Islet precursor cell (in vitro differentiated cells): ENCODE results near the gene MTUS2.

Experiments
- DNase-seq: peaks from one replicate; pipeline ENCODE4 v3.0.0-alpha.2; 2018

The MTUS2 gene

DNA sequence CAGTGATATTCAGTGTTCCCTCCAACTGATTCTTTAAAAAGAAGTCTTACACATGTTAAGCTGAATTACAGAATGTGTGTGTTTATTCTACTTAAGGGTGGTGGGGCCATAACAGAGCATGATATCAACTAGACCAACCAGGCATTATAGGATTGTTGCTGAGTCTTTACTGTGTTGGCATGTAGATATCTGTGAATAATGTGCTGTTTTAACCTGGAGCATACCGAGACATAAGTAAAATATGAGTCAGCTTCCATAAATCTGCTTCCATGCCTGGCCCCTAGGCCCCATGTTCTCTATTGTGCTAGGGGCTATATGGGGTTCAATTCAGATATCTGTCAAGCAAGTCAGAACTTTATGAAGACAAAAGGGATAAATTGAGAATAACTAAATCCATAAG, 295.7 kb downstream of the MTUS2 start:
- no peak for DNase-seq

DNA sequence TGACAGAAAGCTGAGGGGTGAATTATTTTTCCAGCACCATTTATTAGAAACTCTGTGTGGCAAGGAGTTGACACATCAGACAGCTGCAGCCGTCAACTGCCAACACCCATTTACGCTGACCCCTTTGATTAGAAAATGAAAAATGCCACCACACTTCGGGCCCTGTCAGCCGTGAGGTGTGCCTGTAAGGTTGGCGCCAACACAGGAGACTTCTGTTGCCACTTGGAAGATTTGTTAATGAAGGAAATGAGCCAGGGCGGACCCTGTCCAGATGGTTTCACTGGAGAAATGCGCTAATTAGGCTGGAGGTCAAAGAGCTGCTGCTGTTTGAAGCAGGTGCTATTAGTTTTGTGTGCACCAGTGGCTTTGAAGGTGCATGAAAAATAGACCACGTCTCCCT, 297.5 kb downstream of the MTUS2 start:
- no peak for DNase-seq

DNA sequence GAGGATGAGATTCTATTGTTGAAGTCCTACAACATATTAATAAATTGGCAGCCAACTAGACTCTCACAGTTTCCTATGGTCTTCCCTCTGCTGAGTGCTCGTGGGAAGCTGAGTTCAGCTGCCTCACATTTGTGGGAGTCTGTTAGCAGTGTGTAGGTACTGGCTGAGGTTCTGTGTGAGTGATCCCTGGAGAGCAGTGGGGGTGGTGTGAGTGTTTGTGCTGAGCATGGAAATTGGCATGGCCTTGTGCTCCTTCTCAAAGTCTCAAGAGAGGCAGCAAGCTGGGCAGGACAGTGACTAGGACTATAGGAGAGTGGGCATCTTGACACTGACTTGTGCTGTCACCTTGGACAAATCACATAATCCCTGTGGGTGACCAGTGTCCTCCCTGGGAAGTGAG, 298.3 kb downstream of the MTUS2 start:
- DNase-seq: no peak

DNA sequence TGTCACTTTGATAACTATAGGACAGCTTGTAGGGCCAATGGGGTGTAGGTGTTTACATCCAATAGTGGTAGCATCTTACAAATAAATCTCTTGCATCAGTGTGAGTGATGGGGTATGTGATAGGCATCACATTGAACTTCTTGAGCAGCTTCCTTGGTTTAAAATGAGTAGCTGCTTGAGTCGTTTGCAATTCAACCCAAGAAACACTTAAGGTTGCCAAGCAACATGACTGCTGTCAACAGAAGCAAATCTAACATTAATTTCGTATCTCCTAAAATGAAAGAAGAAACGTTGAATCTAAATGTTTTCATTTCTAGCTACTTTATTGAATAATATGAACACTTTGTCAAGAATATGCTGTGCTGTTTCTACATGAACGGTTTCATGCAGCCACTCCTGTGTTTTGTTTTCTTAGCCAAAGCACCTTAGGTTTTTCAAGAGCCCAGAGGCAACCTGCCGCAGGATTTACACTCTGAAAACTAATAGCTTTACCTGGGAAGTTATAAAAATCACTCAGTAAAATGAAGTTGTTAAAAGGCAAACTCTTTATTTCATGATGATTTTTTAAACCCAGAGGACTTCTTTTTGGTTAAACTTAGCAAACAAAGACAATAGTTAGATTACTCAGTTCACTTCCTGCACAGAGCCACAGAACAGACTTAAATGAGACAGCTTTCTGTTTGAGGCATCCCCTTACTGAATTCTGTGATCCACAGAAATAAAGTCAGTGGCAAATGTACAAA, 305.2 kb downstream of the MTUS2 start:
- DNase-seq: no peak

DNA sequence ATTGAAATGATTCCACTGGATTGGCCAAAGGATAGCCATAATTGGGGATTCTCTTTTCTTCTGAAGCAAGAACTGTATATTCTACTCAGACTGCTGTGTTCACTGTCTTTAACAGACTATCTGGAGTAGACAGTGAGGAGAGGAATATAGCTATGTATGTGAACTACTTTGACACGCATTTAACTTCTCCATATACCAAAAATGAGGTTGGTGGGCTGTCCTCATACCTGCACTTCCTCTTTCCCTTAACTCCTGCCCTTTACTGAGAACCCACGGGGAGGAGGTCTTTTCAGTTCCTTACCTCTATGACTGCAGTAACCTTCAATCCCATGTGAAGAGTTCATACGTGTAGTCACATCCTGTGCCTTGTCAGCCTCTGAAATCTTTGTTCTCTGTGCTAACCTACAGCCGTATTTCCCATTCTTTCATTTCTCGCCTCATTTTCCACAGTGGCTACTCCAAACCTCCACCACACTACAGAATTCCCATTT, 305.8 kb downstream of the MTUS2 start:
- no peak for DNase-seq

DNA sequence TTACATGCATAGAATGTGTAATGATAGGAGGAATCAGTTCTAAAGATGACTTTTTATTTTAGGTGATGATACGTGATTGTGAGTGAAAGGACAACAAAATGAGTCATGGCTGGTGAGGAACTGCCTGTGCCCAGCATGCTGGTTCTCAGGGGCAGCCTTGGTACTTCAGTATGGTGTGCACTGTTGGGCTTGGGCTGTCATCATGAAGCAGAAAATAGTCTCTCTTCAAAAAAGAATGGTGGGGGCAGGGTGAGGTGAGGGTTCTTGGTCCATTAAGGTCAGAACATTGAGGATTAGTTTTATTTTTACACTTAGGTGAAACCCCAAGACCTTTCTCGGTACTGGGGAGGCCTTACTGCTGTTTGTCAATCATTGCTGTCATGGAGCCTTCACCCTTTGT, 309.5 kb downstream of the MTUS2 start:
- no peak for DNase-seq

DNA sequence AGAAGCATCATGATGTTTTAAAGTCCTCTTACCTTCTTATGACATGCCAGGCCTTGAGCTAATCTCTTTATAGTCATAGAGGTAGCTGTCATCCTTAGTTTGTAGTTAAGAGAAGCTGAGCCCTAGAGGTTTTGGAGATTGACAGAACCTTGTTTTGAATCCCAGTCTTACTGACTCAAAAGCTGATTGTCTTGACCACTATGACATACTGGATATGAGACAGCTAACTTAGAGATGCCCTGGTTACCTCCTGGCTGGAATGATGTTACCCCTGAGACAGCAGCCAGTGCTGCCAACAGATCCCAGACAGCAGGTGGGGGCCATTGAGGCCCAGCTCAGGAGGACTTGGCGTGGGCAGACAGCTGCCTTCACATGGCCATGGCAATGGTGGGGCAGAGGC, 311.0 kb downstream of the MTUS2 start:
- no peak for DNase-seq

DNA sequence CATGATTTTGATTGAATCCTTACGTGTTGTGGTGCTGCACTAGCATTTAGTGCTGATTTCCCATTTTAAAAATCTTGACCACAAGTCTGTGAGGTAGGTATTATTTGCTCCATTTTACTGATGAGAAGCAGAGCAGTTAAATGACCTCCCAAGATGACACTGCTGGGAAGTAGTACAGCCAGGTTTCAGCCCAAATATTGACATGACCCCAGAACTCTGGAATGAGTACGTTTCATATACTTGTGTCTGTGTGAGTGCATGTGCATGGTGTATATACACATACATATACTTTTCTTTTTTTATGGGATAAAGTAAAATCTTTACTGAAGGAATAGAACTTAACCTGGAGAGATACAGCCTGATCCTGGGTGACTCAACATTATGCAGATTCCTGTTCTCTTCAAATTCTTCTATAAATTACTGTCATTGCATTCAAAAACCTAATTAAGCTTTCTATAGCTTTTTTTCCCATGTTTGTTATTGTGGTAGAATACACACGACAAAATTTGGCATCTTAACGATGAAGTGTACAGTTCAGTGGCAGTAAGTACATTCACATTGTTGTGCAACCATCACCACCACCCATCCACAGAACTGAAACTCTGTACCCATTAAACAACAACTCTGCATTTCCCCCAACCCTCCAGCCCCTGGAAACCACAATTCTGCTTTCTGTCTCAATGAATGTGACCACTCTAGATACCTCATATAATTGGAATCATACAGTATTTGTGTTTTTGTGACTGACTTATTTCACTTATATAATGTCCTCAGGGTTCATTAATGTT, 311.9 kb downstream of the MTUS2 start:
- no peak for DNase-seq

DNA sequence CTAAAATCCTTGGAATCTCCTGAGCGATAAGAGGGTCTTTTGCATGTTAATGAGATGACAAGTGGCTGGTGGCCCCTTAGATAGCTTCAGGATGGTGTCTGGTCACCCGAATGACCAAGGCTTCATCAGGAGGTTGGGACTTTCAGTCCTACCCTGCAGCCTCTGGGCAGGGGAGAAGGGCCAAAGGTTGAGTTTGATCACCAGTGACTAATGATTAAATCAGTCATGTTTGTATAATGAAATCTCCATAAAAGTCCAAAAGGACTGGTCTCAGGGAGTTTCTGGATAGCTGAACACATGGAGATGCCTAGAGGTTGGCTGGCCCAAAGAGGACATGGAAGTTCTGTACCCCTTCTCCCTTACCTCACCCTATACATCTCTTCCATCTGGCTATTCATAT, 316.2 kb downstream of the MTUS2 start:
- DNase-seq: no peak

DNA sequence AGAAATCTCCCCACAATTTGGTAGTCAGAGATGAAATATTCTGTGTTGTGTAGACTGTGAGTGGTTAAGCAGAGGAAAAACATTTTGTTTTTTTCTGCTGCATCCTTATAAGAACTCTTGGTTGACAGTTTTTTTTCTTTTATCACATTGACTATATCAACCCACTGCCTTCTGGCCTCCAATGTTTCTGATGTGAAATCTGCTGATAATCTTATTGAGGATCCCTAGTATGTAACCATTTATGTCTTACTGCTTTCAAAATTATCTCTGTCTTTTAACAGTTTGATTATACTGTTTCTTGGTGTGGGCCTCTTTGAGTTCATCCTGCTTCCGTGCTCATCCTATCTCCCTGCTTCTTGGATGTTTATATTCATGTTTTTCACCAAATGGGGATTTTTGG, 316.9 kb downstream of the MTUS2 start:
- no peak for DNase-seq

DNA sequence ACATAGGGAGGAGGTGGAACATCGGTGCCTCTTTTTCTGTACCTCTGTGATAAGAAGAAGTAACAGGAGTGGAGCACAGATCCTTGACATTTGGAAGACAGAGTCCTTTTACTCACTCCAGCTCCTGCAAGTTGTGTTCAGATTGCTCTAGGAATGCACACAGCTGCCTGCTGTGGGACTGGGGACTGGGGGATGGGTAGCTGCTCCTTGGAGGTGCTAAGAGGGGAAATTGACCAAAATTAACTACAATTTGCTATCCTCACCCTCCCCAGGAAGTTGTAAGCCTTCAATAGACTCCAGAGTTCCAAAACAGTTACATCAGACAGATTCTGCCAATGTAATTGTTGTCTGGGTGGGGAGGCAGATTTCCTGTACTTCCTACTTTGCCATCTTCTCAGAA, 317.9 kb downstream of the MTUS2 start:
- DNase-seq: peak; percentile 63

DNA sequence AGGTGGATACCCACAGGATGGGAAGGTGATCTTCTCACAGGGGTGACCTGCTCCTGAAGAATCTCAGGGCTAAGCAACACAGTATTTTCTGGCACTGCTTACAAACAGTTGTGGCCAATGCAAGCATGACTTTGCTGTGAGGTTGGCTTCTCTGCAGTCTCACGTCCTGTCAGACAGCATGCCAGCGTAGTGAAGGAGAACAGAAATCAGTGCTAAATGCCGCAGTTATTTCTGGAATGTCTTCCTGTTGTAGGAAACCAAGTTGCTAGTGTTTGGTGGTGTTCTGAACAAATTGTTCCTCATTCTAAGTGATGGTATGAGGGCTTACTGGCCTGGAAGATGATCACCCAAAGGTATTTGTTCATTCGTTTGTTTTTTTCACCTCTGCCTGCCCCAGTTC, 320.1 kb downstream of the MTUS2 start:
- DNase-seq: peak; percentile 94

DNA sequence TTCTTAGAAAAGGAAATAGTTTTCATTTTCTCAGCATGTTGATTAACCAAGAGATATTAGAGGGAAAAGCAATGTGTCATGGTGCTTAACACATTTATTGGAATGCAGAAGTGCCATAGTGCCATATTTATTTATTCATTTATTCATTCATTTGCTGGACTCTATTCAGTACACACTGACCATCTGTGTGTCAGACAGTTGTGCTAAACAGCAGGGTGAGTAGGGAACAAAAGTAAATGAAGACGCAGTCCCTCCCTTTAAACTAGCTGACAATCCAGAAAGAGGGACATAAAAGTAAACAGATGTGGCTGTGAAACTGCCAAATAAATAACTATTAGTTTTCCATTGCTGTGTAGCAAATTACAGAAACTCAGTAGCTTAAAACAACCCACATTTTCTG, 323.7 kb downstream of the MTUS2 start:
- DNase-seq: no peak

DNA sequence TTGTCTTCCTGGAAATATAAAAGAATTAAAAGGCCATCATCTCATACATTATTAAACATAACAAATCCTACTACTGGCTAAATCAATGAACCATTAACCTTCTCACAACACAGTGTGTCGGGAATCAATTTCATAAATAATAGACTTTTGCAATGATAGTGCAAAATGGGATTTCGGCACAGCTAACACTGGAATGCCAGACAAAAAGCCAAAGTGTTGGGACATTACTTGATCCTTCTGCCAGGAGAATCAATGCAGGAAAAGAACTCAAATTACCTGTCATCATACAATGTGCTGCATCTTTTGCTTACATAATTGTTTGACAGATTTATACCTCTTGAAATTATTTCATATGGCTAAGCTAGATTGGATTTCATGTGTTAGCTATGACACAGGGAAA, 334.3 kb downstream of the MTUS2 start:
- DNase-seq: no peak

DNA sequence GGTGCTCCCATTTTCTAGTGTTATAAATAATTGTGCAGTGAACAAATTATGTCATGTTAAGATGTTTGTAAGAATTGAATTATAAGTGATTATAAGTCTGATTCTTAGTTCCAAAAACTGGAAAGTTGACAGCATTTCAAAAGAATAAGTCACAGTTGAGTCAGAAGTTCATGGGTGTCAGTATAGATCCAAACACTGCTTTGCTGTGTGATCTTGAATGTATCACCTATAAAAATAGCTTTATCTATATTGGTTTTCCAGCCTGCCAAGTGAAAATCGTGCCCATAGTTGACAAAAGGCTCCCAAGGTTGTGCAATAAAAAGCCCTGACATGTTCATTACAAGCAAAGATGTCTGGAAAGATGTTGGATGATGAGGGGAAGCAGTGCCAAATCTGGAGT, 336.0 kb downstream of the MTUS2 start:
- no peak for DNase-seq

DNA sequence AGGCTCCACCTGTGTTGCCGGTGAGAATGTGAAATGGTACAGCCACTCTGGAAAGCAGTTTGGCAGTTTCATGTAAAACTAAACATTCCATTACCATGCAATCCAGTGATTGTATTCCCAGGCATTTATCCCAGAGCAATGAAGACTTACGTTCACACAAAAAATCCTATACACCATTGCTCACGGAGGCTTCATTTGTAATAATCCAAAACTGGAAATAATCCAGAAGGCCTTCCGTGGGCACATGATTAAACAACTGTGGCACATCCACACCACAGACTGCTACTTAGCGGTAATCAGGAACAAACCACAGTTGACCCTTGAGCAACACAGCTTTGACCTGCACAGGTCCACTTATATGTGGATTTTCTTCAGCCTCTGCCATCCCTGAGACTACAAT, 339.7 kb downstream of the MTUS2 start:
- DNase-seq: no peak

DNA sequence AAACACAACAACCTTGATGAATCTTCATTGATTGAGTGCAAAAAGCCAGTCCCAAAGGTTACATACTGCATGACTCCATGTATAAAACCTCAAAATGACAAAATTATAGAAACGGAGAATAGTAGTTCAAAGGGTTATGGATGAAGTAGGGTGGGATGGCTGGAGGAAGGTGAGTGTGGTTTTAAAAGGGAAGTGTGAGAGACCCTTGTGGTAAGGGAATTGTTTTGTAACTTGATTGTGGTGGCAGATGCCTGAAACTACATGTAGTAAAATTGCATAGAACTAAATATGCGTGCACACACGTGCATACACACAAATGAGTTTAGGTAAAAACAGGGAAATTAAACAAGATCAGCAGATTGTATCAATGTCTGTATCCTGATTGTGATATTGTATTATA, 340.7 kb downstream of the MTUS2 start:
- DNase-seq: no peak

DNA sequence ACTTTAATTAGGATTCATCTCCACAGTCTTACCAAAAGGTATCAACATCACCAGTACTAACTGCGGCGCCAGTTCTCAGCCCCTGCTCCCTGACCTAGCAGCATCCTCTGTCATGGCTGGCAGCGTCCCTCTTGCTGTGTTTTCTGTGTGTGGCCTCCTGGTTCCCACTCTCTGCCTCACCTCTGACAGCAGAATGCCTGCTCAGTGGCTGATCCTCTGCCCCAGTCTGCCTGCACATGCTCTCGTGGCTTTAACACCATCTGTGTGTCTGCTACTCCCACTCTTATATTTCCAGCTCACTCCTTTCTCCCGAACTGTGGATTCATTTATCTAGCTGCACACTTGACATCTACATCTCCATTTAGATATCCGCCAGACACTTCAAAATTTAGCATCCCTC, 341.5 kb downstream of the MTUS2 start:
- no peak for DNase-seq

DNA sequence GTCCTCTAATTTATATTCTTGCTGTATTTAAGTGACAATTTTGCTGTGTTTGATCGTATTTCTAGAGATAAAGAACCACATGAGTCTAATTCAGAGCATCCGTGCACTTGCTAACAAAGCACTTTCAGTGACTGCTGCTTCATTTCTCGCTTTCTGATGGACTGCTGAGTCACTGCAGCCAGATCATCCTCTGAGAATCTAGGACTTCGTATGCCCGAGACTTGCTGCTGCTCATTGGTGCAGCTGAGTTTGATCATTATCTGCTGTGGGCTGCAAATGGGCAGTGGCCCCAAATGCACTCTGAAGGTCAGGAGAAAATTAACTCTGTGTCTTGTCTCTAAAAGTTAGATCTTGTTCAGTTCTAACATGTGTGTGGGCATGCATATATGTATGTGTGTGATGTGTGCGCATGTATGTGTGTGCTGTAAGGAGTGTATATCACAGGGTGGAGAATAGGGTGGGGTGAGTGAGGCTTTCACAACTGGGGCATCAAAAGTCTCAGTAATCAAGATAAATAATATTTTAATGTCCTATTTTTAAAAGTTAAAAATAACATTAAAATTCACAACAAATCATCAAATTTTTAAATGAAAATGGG, 342.6 kb downstream of the MTUS2 start:
- DNase-seq: peak; percentile 87

DNA sequence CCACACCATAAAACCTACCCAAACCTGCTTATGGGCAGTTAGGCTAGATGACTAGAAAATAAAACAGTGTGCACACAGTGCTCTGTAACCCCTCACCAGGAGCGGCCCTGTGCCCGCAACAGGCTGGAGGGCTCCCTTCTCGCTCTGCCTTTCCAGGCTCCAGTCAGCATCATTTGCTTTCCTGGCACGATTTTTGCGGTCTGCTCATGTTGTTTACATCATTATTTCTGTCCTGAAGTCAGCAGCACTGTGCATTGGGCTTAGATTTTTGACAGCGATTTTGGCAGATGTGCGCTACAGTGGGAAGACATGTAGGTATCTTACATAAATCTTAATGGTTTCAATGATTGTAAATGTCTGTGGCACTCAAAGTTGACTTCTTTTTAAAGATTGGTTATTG, 344.0 kb downstream of the MTUS2 start:
- DNase-seq: no peak

DNA sequence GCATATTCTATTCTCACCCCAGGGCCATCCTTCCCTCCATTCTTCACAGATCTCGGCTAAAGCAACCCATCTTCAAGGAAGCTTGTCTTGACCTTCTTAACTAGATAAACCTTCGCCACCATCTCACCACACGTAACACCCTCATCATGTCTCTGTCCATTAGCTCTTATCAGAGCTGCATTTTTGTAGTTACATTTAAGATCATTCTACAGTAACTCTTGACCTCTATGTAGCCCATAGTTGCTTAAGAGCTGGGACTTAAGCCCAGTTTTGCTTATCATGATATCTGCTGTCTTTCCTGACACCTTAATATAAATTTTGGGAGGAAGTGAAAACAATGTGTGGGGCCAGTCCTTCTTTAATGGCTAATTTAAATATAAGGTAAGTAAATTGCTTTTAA, 345.1 kb downstream of the MTUS2 start:
- DNase-seq: no peak

DNA sequence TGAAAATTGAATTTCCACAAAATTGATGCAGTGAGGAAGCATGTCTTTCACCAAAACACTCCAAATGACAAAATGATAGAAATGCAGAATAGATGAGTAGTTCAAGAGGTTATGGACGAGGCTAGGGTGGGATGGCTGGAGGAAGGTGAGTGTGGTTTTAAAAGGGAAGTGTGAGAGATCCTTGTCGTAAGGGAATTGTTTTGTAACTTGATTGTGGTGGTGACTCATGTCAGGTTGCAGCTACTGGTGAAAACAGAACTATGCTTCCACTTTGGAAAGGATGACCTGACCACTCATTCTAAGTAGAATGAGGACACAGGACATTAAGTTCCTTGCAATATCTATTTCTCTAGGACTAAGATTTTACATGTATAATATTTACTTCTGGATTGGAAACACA, 345.7 kb downstream of the MTUS2 start:
- DNase-seq: no peak

DNA sequence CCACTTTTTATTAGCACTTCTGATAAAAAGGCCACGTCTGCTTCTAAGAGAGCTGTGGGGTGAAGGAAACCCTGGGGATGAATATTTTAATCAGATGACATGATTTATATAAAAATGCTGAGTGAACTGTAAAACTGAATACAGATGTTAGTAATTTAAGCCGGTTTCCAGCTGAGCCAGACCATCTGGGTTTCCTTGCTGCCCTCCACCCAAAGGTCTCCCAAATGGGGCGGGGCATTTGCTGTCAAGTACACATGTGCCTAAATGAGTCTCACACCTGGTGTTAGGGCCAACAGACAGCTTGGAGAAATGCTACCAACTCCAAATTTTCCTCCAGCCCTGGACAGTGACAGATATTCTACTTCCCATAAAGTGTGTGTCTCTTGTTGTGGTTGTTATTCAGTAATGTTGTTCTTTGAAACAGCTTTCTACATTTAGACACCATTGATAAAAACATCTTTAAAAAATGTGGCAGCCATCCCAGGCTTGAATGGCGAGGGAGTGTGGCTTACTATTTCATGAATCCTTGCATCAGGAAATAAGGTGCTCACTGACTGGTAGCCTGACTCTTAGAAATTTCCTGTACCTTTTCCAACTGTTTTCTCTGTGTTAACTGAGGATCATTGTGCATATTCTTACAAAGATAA, 350.4 kb downstream of the MTUS2 start:
- no peak for DNase-seq

DNA sequence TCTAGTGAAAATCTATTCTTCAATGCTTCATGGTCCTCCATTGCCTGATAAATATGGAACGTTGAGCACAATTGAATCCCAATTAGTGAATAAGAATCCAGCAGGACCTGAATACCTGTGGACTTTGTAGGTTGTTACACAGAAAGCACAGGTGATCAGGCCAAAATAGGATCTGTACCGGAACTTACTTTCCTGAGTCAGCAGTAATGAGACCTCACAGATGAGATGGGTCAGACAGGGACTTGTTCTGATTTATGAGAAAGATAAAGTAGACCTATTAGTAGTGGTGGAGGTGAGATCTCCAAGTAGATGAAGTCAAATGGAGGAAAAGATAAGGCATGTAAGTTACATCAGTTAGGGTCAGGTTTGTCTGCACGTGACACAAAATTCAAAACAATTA, 351.1 kb downstream of the MTUS2 start:
- no peak for DNase-seq
